ENCODE results near the gene NOL4L. TPM values are rescaled to one million over a fixed set of nuclear protein-coding genes. Genes with fewer than 3 reads are reported as not detected.

Gene NOL4L
- total RNA-seq, 1 donor from 2014 or later: 11.9 TPM

DNA sequence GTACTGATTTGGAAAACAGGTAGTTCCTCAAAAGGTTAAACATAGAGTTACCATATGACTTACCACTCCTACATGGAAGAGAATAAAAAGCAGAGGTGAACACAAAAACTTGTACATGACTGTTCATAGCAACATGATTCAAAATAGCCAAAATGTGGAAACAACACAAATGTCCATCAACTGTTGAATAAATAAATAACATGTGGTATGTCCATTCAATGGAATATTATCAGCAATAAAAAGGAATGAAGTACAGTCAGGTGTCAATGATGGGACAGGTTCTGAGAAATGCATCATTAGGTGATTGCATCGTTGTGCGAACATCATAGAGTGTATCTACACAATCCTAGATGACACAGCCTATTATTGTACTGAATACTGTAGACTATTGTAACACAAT, 35.3 kb downstream of the NOL4L start:
- H4K20me1 ChIP-seq (ENCODE audit: low read depth): no peaks in the 10 kb centered on the region
- no peaks in the 10 kb centered on the region for H3F3A ChIP-seq (ENCODE audit: low read depth)
- no peak overlapping the region for H2AFZ ChIP-seq (replicated peaks)
- no peak for DNase-seq (ENCODE audit: low spot score)
- H3K9me3 ChIP-seq (ENCODE audit: low read depth): no peaks in the 10 kb centered on the region
- no peak overlapping the region for H3K4me3 ChIP-seq
- no peaks in the 10 kb centered on the region for H3K79me2 ChIP-seq (ENCODE audit: low read depth)
- Mint-ChIP-seq H3K27ac (no peak overlapping the region), H3K36me3 (no peaks in the 10 kb centered on the region), H3K9me3 (peaks cover 11% of the 10 kb centered on the region), H3K27me3 (ENCODE audit: insufficient read depth, low read depth) (peaks cover 3% of the 10 kb centered on the region), H3K4me3 (no peak overlapping the region), H3K4me1 (peaks cover 8% of the 10 kb centered on the region)
- no peaks in the 10 kb centered on the region for H3K27me3 ChIP-seq
- H3K27ac ChIP-seq: no peak overlapping the region
- H3K4me2 ChIP-seq: no peak overlapping the region
- peaks cover 8% of the 10 kb centered on the region for H3K4me1 ChIP-seq
- TF ChIP-seq, protein P1, sequence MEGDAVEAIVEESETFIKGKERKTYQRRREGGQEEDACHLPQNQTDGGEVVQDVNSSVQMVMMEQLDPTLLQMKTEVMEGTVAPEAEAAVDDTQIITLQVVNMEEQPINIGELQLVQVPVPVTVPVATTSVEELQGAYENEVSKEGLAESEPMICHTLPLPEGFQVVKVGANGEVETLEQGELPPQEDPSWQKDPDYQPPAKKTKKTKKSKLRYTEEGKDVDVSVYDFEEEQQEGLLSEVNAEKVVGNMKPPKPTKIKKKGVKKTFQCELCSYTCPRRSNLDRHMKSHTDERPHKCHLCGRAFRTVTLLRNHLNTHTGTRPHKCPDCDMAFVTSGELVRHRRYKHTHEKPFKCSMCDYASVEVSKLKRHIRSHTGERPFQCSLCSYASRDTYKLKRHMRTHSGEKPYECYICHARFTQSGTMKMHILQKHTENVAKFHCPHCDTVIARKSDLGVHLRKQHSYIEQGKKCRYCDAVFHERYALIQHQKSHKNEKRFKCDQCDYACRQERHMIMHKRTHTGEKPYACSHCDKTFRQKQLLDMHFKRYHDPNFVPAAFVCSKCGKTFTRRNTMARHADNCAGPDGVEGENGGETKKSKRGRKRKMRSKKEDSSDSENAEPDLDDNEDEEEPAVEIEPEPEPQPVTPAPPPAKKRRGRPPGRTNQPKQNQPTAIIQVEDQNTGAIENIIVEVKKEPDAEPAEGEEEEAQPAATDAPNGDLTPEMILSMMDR (IDR thresholded peaks at IDR 0.05): no peak
- no peak for TF ChIP-seq EZH2phosphoT487 (IDR thresholded peaks at IDR 0.05)
- TF ChIP-seq EZH2 (IDR thresholded peaks at IDR 0.05): no peak
- H3K9ac ChIP-seq: no peak overlapping the region
- H3K36me3 ChIP-seq: no peaks in the 10 kb centered on the region

DNA sequence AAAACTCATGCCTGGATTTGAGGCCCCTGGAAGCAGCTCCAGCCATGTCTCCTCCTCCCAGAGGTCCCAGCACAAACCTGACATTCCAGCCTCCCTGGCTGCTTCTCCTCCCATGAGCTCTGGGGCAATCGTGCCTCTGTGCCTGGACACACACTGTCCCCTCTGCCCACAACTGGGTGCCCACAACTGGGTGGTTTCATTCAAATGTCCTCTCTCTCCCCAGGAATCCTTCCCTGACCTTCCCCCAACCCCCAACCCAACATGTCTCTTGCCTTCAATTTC, 37.4 kb downstream of the NOL4L start:
- Mint-ChIP-seq H3K27ac (no peak overlapping the region), H3K9me3 (peaks cover 11% of the 10 kb centered on the region), H3K36me3 (no peaks in the 10 kb centered on the region), H3K27me3 (ENCODE audit: insufficient read depth, low read depth) (peaks cover 10% of the 10 kb centered on the region), H3K4me1 (peaks cover 22% of the 10 kb centered on the region), H3K4me3 (no peak overlapping the region)
- no peaks in the 10 kb centered on the region for H3F3A ChIP-seq (ENCODE audit: low read depth)
- no peak for DNase-seq (ENCODE audit: low spot score)
- peaks cover 12% of the 10 kb centered on the region for H3K4me1 ChIP-seq
- no peaks in the 10 kb centered on the region for H4K20me1 ChIP-seq (ENCODE audit: low read depth)
- H3K27ac ChIP-seq: no peak overlapping the region
- H2AFZ ChIP-seq (replicated peaks): no peak overlapping the region
- H3K4me2 ChIP-seq: no peak overlapping the region
- no peaks in the 10 kb centered on the region for H3K79me2 ChIP-seq (ENCODE audit: low read depth)
- TF ChIP-seq EZH2phosphoT487 (IDR thresholded peaks at IDR 0.05): no peak
- TF ChIP-seq EZH2 (IDR thresholded peaks at IDR 0.05): no peak
- TF ChIP-seq, protein P1 (IDR thresholded peaks at IDR 0.05): no peak
- no peak overlapping the region for H3K9ac ChIP-seq
- H3K27me3 ChIP-seq: no peaks in the 10 kb centered on the region
- H3K4me3 ChIP-seq: no peak overlapping the region
- H3K9me3 ChIP-seq (ENCODE audit: low read depth): no peaks in the 10 kb centered on the region
- no peaks in the 10 kb centered on the region for H3K36me3 ChIP-seq

DNA sequence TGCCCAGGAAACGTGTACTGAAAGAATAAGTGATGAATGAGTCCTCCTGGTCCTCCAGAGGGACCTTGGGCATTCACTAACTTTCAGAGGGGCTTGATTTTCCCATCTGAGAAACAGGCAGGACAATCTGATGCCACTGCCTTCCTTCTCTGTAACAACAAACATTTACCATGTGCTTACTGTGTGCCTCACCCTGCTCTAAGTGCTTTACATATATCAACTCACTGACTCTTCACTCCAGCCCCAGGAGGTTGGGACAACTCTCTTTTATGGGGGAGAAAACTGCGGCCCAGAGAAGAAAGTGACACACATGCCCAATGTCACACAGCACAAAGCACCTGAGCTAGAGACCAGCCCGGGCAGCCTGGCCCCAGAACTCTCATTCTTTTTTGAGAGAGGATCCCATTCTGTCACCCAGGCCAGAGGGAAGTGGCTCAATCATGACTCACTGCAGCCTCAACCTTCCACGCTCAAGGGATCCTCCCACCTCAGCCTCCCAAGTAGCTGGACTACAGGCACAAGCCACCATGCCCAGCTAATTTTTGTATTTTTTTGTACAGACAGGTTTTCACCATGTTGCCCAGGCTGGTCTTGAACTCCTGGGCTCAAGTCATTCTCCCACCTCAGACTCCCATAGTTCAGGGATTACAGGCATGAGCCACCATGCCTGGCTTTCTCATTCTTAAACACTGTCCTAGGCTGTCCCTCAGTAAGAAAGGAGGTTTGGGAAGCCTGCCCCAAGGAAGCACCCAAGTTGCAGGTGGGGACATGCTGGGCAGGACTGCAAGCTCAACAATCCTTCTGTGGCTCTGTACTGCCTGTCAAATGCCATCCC, 38.0 kb downstream of the NOL4L start:
- H3K4me1 ChIP-seq: peaks cover 14% of the 10 kb centered on the region
- H3K27ac ChIP-seq: no peak overlapping the region
- Mint-ChIP-seq H3K36me3 (no peaks in the 10 kb centered on the region), H3K4me3 (no peak overlapping the region), H3K27me3 (ENCODE audit: insufficient read depth, low read depth) (peaks cover 10% of the 10 kb centered on the region), H3K4me1 (peaks cover 27% of the 10 kb centered on the region), H3K9me3 (peaks cover 11% of the 10 kb centered on the region), H3K27ac (no peak overlapping the region)
- no peak overlapping the region for H3K9ac ChIP-seq
- H3K27me3 ChIP-seq: no peaks in the 10 kb centered on the region
- no peaks in the 10 kb centered on the region for H3K36me3 ChIP-seq
- TF ChIP-seq EZH2phosphoT487 (IDR thresholded peaks at IDR 0.05) (no peak), EZH2 (IDR thresholded peaks at IDR 0.05) (no peak)
- TF ChIP-seq, protein P1 (IDR thresholded peaks at IDR 0.05): no peak
- H3K4me3 ChIP-seq: no peak overlapping the region
- no peak for DNase-seq (ENCODE audit: low spot score)
- H2AFZ ChIP-seq (replicated peaks): no peak overlapping the region
- no peaks in the 10 kb centered on the region for H3F3A ChIP-seq (ENCODE audit: low read depth)
- H3K4me2 ChIP-seq: no peak overlapping the region
- H4K20me1 ChIP-seq (ENCODE audit: low read depth): peaks cover under 1% of the 10 kb centered on the region
- H3K79me2 ChIP-seq (ENCODE audit: low read depth): no peaks in the 10 kb centered on the region
- no peaks in the 10 kb centered on the region for H3K9me3 ChIP-seq (ENCODE audit: low read depth)

Data from neural progenitor cell (in vitro differentiated cells).